ENCODE results near the gene SLC9A1.

DNA sequence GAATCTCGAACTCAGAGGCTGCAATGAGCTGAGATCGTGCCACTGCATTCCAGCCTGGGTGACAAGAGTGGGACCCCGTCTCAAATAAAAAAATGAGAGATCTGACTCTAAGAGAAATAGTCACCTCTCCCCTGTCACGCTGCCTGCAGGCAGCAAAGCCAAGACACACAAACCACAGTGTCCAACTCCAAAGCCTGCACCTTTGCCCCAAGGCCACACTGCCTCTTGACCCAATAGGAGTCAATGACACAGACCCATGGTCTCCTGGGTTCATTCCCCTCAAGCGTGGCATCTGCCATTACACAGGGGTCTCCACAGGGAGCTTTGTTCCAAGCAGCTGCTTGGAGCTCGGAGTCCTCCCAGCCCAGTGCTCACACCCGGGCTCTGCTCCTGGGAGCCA is 46.3 kb downstream of the SLC9A1 start:
- TF ChIP-seq, protein P1, sequence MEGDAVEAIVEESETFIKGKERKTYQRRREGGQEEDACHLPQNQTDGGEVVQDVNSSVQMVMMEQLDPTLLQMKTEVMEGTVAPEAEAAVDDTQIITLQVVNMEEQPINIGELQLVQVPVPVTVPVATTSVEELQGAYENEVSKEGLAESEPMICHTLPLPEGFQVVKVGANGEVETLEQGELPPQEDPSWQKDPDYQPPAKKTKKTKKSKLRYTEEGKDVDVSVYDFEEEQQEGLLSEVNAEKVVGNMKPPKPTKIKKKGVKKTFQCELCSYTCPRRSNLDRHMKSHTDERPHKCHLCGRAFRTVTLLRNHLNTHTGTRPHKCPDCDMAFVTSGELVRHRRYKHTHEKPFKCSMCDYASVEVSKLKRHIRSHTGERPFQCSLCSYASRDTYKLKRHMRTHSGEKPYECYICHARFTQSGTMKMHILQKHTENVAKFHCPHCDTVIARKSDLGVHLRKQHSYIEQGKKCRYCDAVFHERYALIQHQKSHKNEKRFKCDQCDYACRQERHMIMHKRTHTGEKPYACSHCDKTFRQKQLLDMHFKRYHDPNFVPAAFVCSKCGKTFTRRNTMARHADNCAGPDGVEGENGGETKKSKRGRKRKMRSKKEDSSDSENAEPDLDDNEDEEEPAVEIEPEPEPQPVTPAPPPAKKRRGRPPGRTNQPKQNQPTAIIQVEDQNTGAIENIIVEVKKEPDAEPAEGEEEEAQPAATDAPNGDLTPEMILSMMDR (conservative IDR thresholded peaks at IDR 0.05): no peak
- no peak for TF ChIP-seq EZH2 (IDR thresholded peaks at IDR 0.05; ENCODE audit: low read depth)
